HepG2 (cell line): ENCODE results near the gene EPHB3. TPM values are rescaled to one million over a fixed set of nuclear protein-coding genes. Genes with fewer than 3 reads are reported as not detected.

Experiments
- ATAC-seq: fragments of 200-7000 bp; cut with Tn5 transposase; 3 replicates; pipeline ENCODE4 v1.9.1; 2020; ENCODE audit warnings: mild to moderate bottlenecking, moderate library complexity
- BruUV-seq: library from RNA; stranded (reverse); fragments of 400-500 nt; replicated peaks from 2 replicates; lab custom pipeline; 2021; lab: Mats Ljungman, UMichigan
- CTCF ChIA-PET: fragments of 300-600 bp; formaldehyde crosslinking; extraction: SDS; loops from one replicate; lab custom pipeline; 2021; ENCODE audit warnings: low total read pairs, inconsistent platforms, low intra/inter-chr PET ratio; lab: Yijun Ruan, JAX
- POLR2A ChIA-PET: fragments of 350-600 bp; sonication (Branson Sonifier 250); formaldehyde crosslinking; loops from one replicate; lab custom pipeline; 2020; ENCODE audit warnings: antibody characterized with exemption, inconsistent platforms; lab: Yijun Ruan, JAX
- DNase-seq: peaks from one replicate; pipeline ENCODE4 v3.0.0-alpha.2; 2015; ENCODE audit warnings: low spot score
- FAIRE-seq: peaks from 3 replicates; lab custom pipeline; 2011; peaks lifted over from hg19 to GRCh38; lab: Jason Lieb, UNC
- H2AFZ ChIP-seq: one replicate; pipeline ENCODE4 v1.6.1; 2011; ENCODE audit warnings: low read length, inconsistent platforms
- H3K27ac ChIP-seq: fragments of 300-600 bp; 3 replicates; pipeline ENCODE4 v1.8.0; 2011; ENCODE audit warnings: mixed run types, mild to moderate bottlenecking, mixed read lengths, low read length, inconsistent platforms; ENCODE audit not compliant: insufficient read depth; ENCODE audit errors: extremely low read length
- H3K27me3 ChIP-seq, 2 experiments: fragments of 200-600 bp in 1 of 2; 2 replicates in 1 of 2; 3 replicates in 1 of 2; pipeline versions ENCODE4 v1.6.0 to v1.8.0; 2011; ENCODE audit warnings: low read length in 2 of 2, mild to moderate bottlenecking in 2 of 2, moderate library complexity in 2 of 2, inconsistent platforms in 1 of 2; ENCODE audit not compliant: insufficient read depth in 2 of 2, control insufficient read depth in 1 of 2
- H3K36me3 ChIP-seq, 2 experiments: fragments of 200-600 bp in 1 of 2; replicated peaks in 1 of 2; 2 replicates in 1 of 2; 3 replicates in 1 of 2; pipeline versions ENCODE4 v1.5.1 to v1.8.0; 2011; ENCODE audit warnings: low read length in 2 of 2, inconsistent platforms in 1 of 2; ENCODE audit not compliant: insufficient read depth in 2 of 2, control insufficient read depth in 1 of 2
- H3K4me1 ChIP-seq: 2 replicates; pipeline ENCODE4 v1.5.1; 2012; ENCODE audit warnings: low read length, inconsistent platforms; ENCODE audit not compliant: insufficient read depth
- H3K4me2 ChIP-seq: 2 replicates; pipeline ENCODE4 v1.6.0; 2011; ENCODE audit warnings: low read depth, low read length, inconsistent platforms
- H3K4me3 ChIP-seq, 3 experiments: fragments of 200-600 bp in 1 of 3; sonication (generic), shearing (Covaris generic) in 1 of 3; replicated peaks in 1 of 3; 2 replicates each; pipeline ENCODE4 v1.5.1; 2011 to 2016; ENCODE audit warnings: low read length in 3 of 3, inconsistent platforms in 2 of 3, low read depth in 2 of 3, mild to moderate bottlenecking in 2 of 3, control low read depth in 1 of 3, mixed read lengths in 1 of 3; ENCODE audit not compliant: insufficient read depth in 1 of 3
- H3K79me2 ChIP-seq: one replicate; pipeline ENCODE4 v1.6.1; 2011; ENCODE audit warnings: low read length, inconsistent platforms; ENCODE audit not compliant: insufficient read depth
- H3K9ac ChIP-seq: 2 replicates; pipeline ENCODE4 v1.6.0; 2011; ENCODE audit warnings: mild to moderate bottlenecking, low read depth, low read length, inconsistent platforms; ENCODE audit not compliant: insufficient read depth
- H3K9me3 ChIP-seq: 2 replicates; pipeline ENCODE4 v1.5.1; 2012; ENCODE audit warnings: mild to moderate bottlenecking, low read length
- H4K20me1 ChIP-seq: 2 replicates; pipeline ENCODE4 v1.6.0; 2011; ENCODE audit warnings: inconsistent platforms, mild to moderate bottlenecking, low read length, moderate library complexity; ENCODE audit not compliant: insufficient read depth
- NFAT5 ChIP-seq: sonication (generic); formaldehyde crosslinking; IDR thresholded peaks from 2 replicates; pipeline ENCODE4 v1.4.0; 2020; ENCODE audit warnings: missing genetic modification reagents
- RXRA ChIP-seq: sonication (generic); formaldehyde crosslinking; IDR thresholded peaks from 2 replicates; pipeline ENCODE4 v1.5.1; 2020; ENCODE audit warnings: missing genetic modification reagents
- ZNF34 ChIP-seq: sonication (generic); formaldehyde crosslinking; IDR thresholded peaks from 2 replicates; pipeline ENCODE4 v1.4.0; 2020; ENCODE audit warnings: mild to moderate bottlenecking, missing genetic modification reagents, borderline replicate concordance
- ZNF503 ChIP-seq: sonication (generic); formaldehyde crosslinking; IDR thresholded peaks from 2 replicates; pipeline ENCODE4 v1.4.0; 2020; ENCODE audit warnings: missing genetic modification reagents
- ZNF569 ChIP-seq: sonication (generic); formaldehyde crosslinking; IDR thresholded peaks from 2 replicates; pipeline ENCODE4 v1.5.0; 2020; ENCODE audit warnings: mild to moderate bottlenecking, missing genetic modification reagents, moderate library complexity, borderline replicate concordance
- ZNF761 ChIP-seq: sonication (generic); formaldehyde crosslinking; conservative IDR thresholded peaks from 2 replicates; pipeline ENCODE4 v1.4.0; 2020; ENCODE audit warnings: mild to moderate bottlenecking, missing genetic modification reagents
- WGBS: methylation state at CpG from one replicate; pipeline ENCODE4 v1.1.6; 2017; ENCODE audit warnings: low lambda C conversion rate; 5-methylcytosine and 5-hydroxymethylcytosine counted together
- in situ Hi-C: cut with HindIII; loops from 2 replicates; pipeline ENCODE4 v1.10.0; 2017; ENCODE audit warnings: low pct_unique_long_range_greater_than_20kb; ENCODE audit not compliant: extremely low pct_ligation_motif_present
- intact Hi-C: fragments of 100-400 bp; cut with micrococcal nuclease; formaldehyde crosslinking; loops from one replicate; pipeline ENCODE4 v1.10.0; 2022; ENCODE audit not compliant: unreplicated experiment
- polyA plus RNA-seq, 8 experiments: library from polyadenylated mRNA; depleted of rRNA in 3 of 8; stranded (reverse) in 7 of 8; unstranded in 1 of 8; fragments of >200 nt; fragmentation: Illumina TruSeq in 4 of 8; extraction: Trizol in 4 of 8; gene quantifications; 2 replicates each; pipeline versions ENCODE4 v1.2.1 to v1.2.3, GENCODE V29; 2011 to 2016; ENCODE audit warnings: low read depth in 4 of 8, missing spikeins in 1 of 8, mixed read lengths in 1 of 8; ENCODE audit not compliant: insufficient read depth in 1 of 8
- total RNA-seq, 5 experiments: library from RNA; depleted of rRNA; stranded (reverse); fragments of >200 nt; fragmentation: Illumina TruSeq; extraction: Trizol; gene quantifications; 2 replicates each; pipeline ENCODE4 v1.2.3, GENCODE V29; 2016; ENCODE audit warnings: low read depth in 1 of 5

Gene EPHB3
- total and polyA plus RNA-seq, 2 of the 13 experiments (the other 11 are each of a cell fraction or from before 2014, with no cell fraction given), result 0.01 TPM; not detected in 1

- TF ChIP-seq NFAT5 (CRISPR knock-in tag), result no peak
Observed at GRCh38 chr3:184561061-184561912, at the start of gene EPHB3 (continued).

GRCh38 chr3:184512621-184513020, 49.0 kb upstream of the EPHB3 start:
- Histone ChIP-seq H3K4me2 (no peak overlapping the region), H3K27me3 (peaks cover 8 to 67% of the 10 kb centered on the region in 2 experiments; a peak in 4 of 5 replicates), H4K20me1 (no peaks in the 10 kb centered on the region), H3K4me1 (no peaks in the 10 kb centered on the region; the same call in 1 of the 2 replicates), H3K9me3 (no peaks in the 10 kb centered on the region), H3K36me3 (no peaks in the 10 kb centered on the region), H3K79me2 (no peaks in the 10 kb centered on the region), H3K27ac (no peak overlapping the region), H3K4me3 (no peak overlapping the region), H3K9ac (no peak overlapping the region), H2AFZ (no peak overlapping the region)
- in situ Hi-C loops, result loop anchor here (10.0 kb wide), 1 partner anchor 138 kb away; the partner anchor contains the start of gene THPO
- no TSS peak for BruUV-seq
- ChIA-PET POLR2A (no interaction called here), CTCF (interaction anchor here (1.5 to 2.1 kb wide), 3 partner anchors 44 to 141 kb away, joined by 3 to 20 read pairs (median 8); no protein-coding TSS in a partner anchor)
- 55% methylated on average over 7 of the region's 7 CpGs for WGBS
- DNase-seq (no peak), FAIRE-seq (no peak), ATAC-seq (no peak)
- intact Hi-C loops, result loop anchor here (2.0 kb wide), 3 partner anchors 44 to 142 kb away; no protein-coding TSS in a partner anchor
- no peak for TF ChIP-seq ZNF761 (CRISPR knock-in tag)
- TF ChIP-seq RXRA (CRISPR knock-in tag), result no peak
- no peak for TF ChIP-seq ZNF569 (CRISPR knock-in tag)
- no peak for TF ChIP-seq ZNF34
- TF ChIP-seq NFAT5 (CRISPR knock-in tag), result no peak
- TF ChIP-seq ZNF503 (CRISPR knock-in tag), result no peak
